Measurements from ENCODE around the gene DNAJC5. TPM values are rescaled to one million over a fixed set of nuclear protein-coding genes. Genes with fewer than 3 reads are reported as not detected.

Gene DNAJC5
- total RNA-seq, 1 donor from 2014 or later: 53.9 TPM

GRCh38 chr20:63883201-63883593 is 11.7 kb upstream of the DNAJC5 start:
- no peak for DNase-seq (ENCODE audit: low read depth)
- H3K36me3 ChIP-seq (ENCODE audit: control insufficient read depth, insufficient read depth, low read length): peaks cover 3% of the 10 kb centered on the region
- no peaks in the 10 kb centered on the region for H3K27me3 ChIP-seq (ENCODE audit: control insufficient read depth, insufficient read depth, low read length)

DNA sequence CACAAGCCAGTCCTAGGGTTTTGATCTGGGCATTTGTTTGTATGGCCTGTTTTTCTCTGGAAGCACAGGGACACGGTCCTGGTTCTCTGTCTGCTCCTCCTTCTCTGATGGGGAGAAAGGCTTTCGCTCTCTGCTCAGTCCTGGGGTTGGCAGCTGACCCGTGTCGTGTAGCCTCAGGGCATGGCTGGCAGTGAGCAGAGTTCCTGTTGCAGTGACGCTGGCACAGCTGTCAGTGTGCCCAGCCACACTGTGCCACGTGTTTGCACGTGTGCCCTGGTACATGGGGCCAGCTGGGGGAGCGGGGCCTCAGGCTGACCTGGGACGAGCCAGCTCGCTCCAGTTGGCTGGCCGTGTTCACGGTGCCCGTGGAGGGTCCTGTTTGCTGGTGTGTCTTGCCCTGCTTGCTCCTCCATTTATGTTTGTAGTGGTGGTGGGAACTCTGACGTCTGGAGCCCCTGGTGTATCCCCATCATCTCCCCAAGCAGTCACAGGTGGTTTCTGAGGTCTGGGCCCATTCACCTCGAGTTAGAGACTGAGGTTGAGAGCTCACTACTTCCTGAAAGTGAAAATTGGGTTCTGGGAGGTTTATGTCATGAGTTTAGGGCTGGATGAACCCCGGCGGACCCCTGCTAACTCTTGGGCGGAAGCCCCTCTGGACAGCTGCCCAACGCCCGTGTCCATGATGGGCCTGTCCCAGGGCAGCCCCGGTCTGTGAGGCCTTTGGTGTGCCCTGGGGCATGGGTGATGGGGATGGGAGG is 10.2 kb upstream of the DNAJC5 start:
- peaks cover 4% of the 10 kb centered on the region for H3K36me3 ChIP-seq (ENCODE audit: control insufficient read depth, insufficient read depth, low read length)
- H3K4me3 ChIP-seq (ENCODE audit: low read depth, low read length): no peak overlapping the region
- DNase-seq (ENCODE audit: low read depth): no peak
- no peak for TF ChIP-seq CTCF (IDR thresholded peaks at IDR 0.05; ENCODE audit: insufficient read depth, low read length, poor library complexity, severe bottlenecking)
- H3K27me3 ChIP-seq (ENCODE audit: control insufficient read depth, insufficient read depth, low read length): no peaks in the 10 kb centered on the region

More at GRCh38 chr20:63883201-63883593, 11.7 kb upstream of the DNAJC5 start:
- no peak overlapping the region for H3K4me3 ChIP-seq (ENCODE audit: low read depth, low read length)
- no peak for TF ChIP-seq CTCF (IDR thresholded peaks at IDR 0.05; ENCODE audit: insufficient read depth, low read length, poor library complexity, severe bottlenecking)

GRCh38 chr20:63885264-63886053 is 9.5 kb upstream of the DNAJC5 start:
- Histone ChIP-seq H3K27me3 (ENCODE audit: control insufficient read depth, insufficient read depth, low read length) (no peaks in the 10 kb centered on the region), H3K4me3 (ENCODE audit: low read depth, low read length) (no peak overlapping the region), H3K36me3 (ENCODE audit: control insufficient read depth, insufficient read depth, low read length) (peaks cover 4% of the 10 kb centered on the region)
- TF ChIP-seq CTCF (IDR thresholded peaks at IDR 0.05; ENCODE audit: insufficient read depth, low read length, poor library complexity, severe bottlenecking): no peak
- no peak for DNase-seq (ENCODE audit: low read depth)

DNA sequence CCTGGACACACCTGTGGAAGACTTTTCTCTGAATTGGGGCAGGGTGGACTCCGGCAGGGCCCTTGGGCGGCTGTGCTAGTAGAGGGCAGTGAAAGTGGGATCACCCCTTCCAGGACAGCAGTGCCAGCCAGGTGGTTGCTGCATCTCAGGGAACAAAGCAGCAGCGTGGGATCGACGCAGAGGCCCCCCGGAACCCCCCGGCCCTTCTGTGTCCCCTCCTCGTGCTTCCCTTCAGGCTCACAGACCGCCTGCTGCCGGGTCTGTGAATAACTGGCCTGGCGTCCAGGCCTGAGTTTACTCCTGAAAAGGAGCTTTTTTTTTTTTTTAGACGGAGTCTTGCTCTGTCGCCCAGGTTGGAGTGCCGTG is 8.9 kb upstream of the DNAJC5 start:
- Histone ChIP-seq H3K27me3 (ENCODE audit: control insufficient read depth, insufficient read depth, low read length) (no peaks in the 10 kb centered on the region), H3K4me3 (ENCODE audit: low read depth, low read length) (no peak overlapping the region), H3K36me3 (ENCODE audit: control insufficient read depth, insufficient read depth, low read length) (peaks cover 4% of the 10 kb centered on the region)
- TF ChIP-seq CTCF (IDR thresholded peaks at IDR 0.05; ENCODE audit: insufficient read depth, low read length, poor library complexity, severe bottlenecking): no peak
- no peak for DNase-seq (ENCODE audit: low read depth)

GRCh38 chr20:63886921-63887320 is 8.0 kb upstream of the DNAJC5 start:
- peaks cover 4% of the 10 kb centered on the region for H3K36me3 ChIP-seq (ENCODE audit: control insufficient read depth, insufficient read depth, low read length)
- no peak for DNase-seq (ENCODE audit: low read depth)
- no peak for TF ChIP-seq CTCF (IDR thresholded peaks at IDR 0.05; ENCODE audit: insufficient read depth, low read length, poor library complexity, severe bottlenecking)

More at GRCh38 chr20:63886921-63887320, 8.0 kb upstream of the DNAJC5 start:
- no peak overlapping the region for H3K4me3 ChIP-seq (ENCODE audit: low read depth, low read length)
- no peaks in the 10 kb centered on the region for H3K27me3 ChIP-seq (ENCODE audit: control insufficient read depth, insufficient read depth, low read length)

Data from kidney epithelial cell (primary cell).